ENCODE measurements around the gene ACP2. TPM values are rescaled to one million over a fixed set of nuclear protein-coding genes. Genes with fewer than 3 reads are reported as not detected.
A peak's percentile ranks its signal among the peaks of the same experiment; 100 is the strongest.

ACP2 gene
- total RNA-seq, 2 donors from 2014 or later, result 94.6 to 104 TPM

DNA sequence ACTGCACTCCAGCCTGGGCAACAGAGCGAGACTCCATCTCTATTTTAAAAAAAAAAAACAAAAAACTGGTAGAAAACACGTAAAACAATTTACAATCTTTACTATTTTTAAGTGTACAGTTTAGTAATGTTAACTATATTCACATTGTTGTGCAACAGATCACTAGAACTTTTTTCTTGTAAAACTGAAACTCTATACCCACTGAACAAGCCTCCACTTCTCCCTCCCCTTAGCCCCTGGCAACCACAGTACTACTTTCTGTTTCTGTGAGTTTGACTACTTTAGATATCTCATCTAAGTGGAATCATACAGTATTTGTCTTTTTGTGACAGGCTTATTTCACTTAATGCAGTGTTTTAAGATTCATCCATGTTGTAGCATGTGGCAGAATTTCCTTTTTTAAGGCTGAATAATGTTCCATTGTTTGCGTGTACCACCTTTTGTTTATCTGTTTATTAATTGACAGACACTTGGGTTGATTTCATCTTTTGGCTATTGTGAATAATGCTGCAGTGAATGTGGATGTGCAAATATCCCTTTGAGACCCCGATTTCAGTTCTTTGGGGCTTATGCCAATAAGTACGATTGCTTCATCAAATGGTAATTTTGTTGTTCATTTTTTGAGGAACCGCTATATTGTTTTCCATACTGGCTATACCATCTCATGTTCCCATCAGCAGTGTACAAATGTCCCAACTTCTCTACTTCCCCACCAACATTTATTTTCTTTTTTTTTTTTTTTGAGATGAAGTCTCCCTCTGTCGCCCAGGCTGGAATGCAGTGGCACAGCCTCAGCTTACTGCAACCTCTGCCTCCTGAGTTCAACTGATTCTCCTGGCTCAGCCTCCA lies 22.8 kb downstream of the ACP2 start:
- Histone ChIP-seq H3K27me3 (replicated peaks; ENCODE audit: insufficient read depth) (no peaks in the 10 kb centered on the region), H3K4me1 (replicated peaks) (no peaks in the 10 kb centered on the region), H3K27ac (no peak overlapping the region), H3K9me3 (no peaks in the 10 kb centered on the region), H3K36me3 (no peaks in the 10 kb centered on the region), H3K4me3 (no peak overlapping the region)
- intact Hi-C loops (cut with DNase I), result no loop called here
- 84% methylated on average over 7 of the region's 7 CpGs for WGBS
- TF ChIP-seq CTCF (IDR thresholded peaks at IDR 0.05) (no peak), POLR2AphosphoS5 (IDR thresholded peaks at IDR 0.05) (peak; percentile 43)
- no peak for DNase-seq (ENCODE audit: low spot score)

DNA sequence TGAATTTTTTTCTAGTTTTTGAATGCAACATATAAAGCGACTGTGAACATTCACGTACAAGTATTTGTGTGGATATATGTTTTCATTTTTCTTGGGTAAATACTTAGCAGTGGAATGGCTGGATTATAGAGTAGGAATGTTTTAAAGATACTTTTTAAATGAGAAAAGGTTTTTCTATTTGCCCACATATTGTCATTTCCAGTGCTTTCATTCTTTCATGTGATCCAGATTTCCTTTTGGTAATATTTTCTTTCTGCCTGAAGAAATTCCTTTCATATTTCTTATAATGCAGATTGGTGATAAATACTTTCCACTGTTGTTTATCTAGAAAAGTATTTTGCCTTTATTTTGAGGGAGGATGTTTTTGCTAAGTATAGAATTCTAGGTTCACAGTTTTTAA lies 25.9 kb downstream of the ACP2 start:
- no peaks in the 10 kb centered on the region for H3K36me3 ChIP-seq
- no peaks in the 10 kb centered on the region for H3K4me1 ChIP-seq (replicated peaks)
- H3K9me3 ChIP-seq, result no peaks in the 10 kb centered on the region
- H3K27me3 ChIP-seq (replicated peaks; ENCODE audit: insufficient read depth), result no peaks in the 10 kb centered on the region
- no peak overlapping the region for H3K4me3 ChIP-seq
- TF ChIP-seq POLR2AphosphoS5 (IDR thresholded peaks at IDR 0.05) (no peak), CTCF (IDR thresholded peaks at IDR 0.05) (no peak), POLR2A (IDR thresholded peaks at IDR 0.05) (no peak)
- intact Hi-C loops (cut with DNase I), result loop anchor here (5.0 kb wide), 1 partner anchor 40 kb away; no protein-coding TSS in a partner anchor
- 95% methylated on average over 2 of the region's 2 CpGs for WGBS
- DNase-seq (ENCODE audit: low spot score), result no peak
- H3K27ac ChIP-seq, result no peak overlapping the region

DNA sequence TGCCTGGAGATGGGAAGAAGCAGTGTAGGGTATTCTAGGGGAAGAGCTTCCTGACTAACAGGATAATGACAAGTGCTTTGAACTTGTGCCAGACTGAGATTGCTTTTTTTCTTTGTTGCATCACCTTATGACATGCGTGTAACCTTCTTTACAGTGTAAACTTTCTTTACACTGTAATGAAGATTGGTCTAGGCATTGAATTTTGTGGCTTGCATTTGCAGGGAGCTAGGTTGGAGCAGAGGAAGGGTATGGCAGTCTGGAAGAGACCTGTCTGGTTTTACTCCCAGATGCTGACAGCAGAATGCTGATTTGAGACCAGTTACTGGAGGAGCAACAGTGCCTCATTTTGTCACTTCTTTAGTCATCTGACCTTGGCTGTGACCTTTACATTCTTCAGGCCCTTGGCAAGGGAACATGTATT lies 28.2 kb downstream of the ACP2 start:
- Histone ChIP-seq H3K36me3 (no peaks in the 10 kb centered on the region), H3K4me1 (replicated peaks) (peaks cover 15% of the 10 kb centered on the region), H3K27ac (no peak overlapping the region), H3K4me3 (no peak overlapping the region), H3K27me3 (replicated peaks; ENCODE audit: insufficient read depth) (no peaks in the 10 kb centered on the region), H3K9me3 (no peaks in the 10 kb centered on the region)
- TF ChIP-seq CTCF (IDR thresholded peaks at IDR 0.05) (no peak), POLR2A (IDR thresholded peaks at IDR 0.05) (no peak), POLR2AphosphoS5 (IDR thresholded peaks at IDR 0.05) (no peak)
- DNase-seq (ENCODE audit: low spot score), result no peak
- intact Hi-C loops (cut with DNase I), result loop anchor here (5.0 kb wide), 1 partner anchor 42 kb away; no protein-coding TSS in a partner anchor
- WGBS, result 65% methylated on average over 1 of the region's 1 CpG

DNA sequence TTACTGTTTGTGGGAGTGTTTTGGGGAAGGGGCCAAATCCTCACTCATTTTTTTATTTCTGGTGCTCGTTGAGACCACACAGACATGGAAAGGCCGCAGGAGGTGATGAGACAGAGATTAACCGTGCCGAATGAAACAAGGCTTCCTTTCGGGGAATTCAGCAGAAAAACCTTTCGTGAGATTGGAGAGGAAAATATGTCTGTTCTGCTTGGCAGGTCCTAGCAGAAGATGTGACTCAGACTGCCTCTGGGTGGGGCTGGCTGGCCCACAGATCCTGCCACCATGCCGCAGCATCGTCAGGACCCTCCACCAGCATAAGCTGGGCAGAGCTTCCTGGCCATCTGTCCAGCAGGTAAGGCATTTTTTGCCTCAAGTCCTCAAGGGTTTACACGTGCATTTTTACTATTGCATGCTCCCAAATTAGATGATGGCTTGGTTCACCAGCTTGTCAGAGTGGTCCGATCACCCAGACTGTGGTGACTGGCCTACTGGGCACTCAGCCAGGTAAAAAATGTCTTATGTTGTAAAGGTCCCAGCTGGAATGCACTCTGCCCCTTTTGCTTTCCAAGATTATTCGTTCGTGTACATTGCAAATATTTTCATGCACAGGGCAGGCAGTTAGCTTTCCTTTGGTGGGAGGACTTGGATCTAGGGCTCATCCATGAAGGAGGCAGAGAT lies 32.4 kb downstream of the ACP2 start:
- peak; percentile 46 for DNase-seq (ENCODE audit: low spot score)
- Histone ChIP-seq H3K4me3 (peak overlapping the region; percentile 46 to 47), H3K4me1 (replicated peaks) (peaks cover 15% of the 10 kb centered on the region), H3K27ac (peak overlapping the region; percentile 94 to 95), H3K9me3 (no peaks in the 10 kb centered on the region), H3K36me3 (no peaks in the 10 kb centered on the region), H3K27me3 (replicated peaks; ENCODE audit: insufficient read depth) (no peaks in the 10 kb centered on the region)
- WGBS, result 4% methylated on average over 12 of the region's 12 CpGs
- TF ChIP-seq POLR2A (IDR thresholded peaks at IDR 0.05) (no peak), POLR2AphosphoS5 (IDR thresholded peaks at IDR 0.05) (peak; percentile 35)
- intact Hi-C loops (cut with DNase I), result loop anchor here (5.0 kb wide), 1 partner anchor 39 kb away; the partner anchor contains the start of gene ARFGAP2

DNA sequence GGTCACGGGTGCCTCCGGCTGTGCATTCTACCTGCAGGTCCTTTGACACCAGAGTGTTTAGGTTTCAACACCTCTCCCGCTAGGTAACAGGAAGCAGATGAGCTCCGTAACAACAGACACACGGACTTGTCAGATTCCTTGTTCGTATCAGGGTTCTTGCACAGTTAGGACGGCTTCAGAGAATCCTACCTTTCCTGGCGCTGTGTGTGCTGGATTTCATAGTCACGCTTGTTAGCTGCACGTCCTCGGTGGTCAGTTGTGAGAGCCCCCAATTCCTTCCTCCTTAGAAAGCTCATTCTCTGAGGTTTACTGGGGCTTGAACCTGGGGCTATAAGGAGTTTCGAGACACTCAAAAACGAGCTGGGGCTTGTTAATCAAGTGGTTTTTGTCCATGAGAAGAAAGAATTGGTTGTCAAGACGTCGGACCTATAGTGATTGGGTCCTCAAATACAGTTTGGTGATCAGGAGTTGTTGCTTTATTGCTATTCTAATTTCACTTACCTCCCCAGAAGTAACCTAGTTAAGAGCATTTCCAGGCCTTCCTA lies 33.2 kb downstream of the ACP2 start:
- H3K9me3 ChIP-seq, result no peaks in the 10 kb centered on the region
- H3K27ac ChIP-seq, result peak overlapping the region; percentile 94 to 95
- H3K4me3 ChIP-seq, result peak overlapping the region; percentile 46 to 47
- DNase-seq (ENCODE audit: low spot score), result no peak
- WGBS, result 4% methylated on average over 15 of the region's 15 CpGs
- TF ChIP-seq POLR2AphosphoS5 (IDR thresholded peaks at IDR 0.05) (no peak), CTCF (IDR thresholded peaks at IDR 0.05) (no peak), POLR2A (IDR thresholded peaks at IDR 0.05) (no peak)
- H3K36me3 ChIP-seq, result no peaks in the 10 kb centered on the region
- intact Hi-C loops (cut with DNase I), result loop anchor here (2.0 to 5.0 kb wide), 2 partner anchors 33 to 38 kb away; partner anchors contain the start of genes ACP2 and ARFGAP2
- no peaks in the 10 kb centered on the region for H3K27me3 ChIP-seq (replicated peaks; ENCODE audit: insufficient read depth)
- peaks cover 15% of the 10 kb centered on the region for H3K4me1 ChIP-seq (replicated peaks)
